ENCODE data around the gene ZCCHC14.

Gene ZCCHC14

GRCh38 chr16:87372305-87372704, 120.5 kb downstream of the ZCCHC14 start:
- TF ChIP-seq, protein P1, sequence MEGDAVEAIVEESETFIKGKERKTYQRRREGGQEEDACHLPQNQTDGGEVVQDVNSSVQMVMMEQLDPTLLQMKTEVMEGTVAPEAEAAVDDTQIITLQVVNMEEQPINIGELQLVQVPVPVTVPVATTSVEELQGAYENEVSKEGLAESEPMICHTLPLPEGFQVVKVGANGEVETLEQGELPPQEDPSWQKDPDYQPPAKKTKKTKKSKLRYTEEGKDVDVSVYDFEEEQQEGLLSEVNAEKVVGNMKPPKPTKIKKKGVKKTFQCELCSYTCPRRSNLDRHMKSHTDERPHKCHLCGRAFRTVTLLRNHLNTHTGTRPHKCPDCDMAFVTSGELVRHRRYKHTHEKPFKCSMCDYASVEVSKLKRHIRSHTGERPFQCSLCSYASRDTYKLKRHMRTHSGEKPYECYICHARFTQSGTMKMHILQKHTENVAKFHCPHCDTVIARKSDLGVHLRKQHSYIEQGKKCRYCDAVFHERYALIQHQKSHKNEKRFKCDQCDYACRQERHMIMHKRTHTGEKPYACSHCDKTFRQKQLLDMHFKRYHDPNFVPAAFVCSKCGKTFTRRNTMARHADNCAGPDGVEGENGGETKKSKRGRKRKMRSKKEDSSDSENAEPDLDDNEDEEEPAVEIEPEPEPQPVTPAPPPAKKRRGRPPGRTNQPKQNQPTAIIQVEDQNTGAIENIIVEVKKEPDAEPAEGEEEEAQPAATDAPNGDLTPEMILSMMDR (IDR thresholded peaks at IDR 0.05; ENCODE audit: insufficient read depth, low read depth, low read length, missing control alignments) = no peak
- DNase-seq (ENCODE audit: low read depth) = no peak
- H3K4me3 ChIP-seq (ENCODE audit: low read depth, low read length) = no peak overlapping the region

GRCh38 chr16:87371261-87371866, 121.5 kb downstream of the ZCCHC14 start:
- TF ChIP-seq, protein P1 (IDR thresholded peaks at IDR 0.05; ENCODE audit: insufficient read depth, low read depth, low read length, missing control alignments) = no peak
- H3K4me3 ChIP-seq (ENCODE audit: low read depth, low read length) = no peak overlapping the region
- no peak for DNase-seq (ENCODE audit: low read depth)

DNA sequence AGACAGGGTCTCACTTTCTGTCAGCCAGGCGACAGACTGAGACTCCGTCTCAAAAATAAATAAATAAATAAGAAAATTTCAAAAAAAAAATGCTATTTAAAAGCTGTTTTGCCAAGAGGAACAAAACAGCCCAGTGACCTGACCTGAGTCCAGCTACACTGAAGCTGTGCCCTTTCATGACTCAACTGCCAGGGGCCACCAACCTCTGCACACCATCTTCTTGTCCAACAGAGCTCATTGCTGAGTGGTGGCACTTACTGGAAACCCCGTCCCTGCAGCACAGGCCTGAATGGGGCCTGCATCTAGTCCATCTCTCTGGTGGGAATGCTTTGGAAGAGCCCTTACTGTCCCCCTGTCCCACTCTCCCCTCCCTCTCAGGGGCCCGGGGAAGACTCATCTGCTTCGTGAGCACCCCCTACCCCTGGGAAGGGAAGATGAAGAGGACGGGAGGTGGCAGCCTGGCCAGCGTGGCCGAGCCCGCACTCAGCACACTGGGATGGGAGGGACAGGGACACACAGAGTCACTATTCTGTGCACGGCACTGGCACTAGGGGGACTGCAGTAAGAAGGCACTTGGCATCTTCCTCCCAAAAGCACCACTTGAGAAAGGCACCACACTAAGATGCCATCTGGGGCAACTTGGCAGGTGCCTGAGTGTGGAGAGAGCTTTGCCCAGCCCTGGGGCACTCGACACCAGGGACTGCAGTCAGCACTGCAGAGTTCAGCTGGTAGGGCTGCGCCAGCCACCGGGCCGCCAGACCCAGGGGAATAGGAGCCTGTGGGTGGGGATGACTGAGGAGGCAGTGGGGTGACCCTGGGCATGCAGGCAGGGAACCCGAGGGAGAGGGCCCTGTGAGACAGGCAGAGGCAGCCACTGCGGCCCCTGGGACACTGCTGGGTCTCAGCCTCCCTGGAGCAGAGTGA, 122.8 kb downstream of the ZCCHC14 start:
- TF ChIP-seq, protein P1 (IDR thresholded peaks at IDR 0.05; ENCODE audit: insufficient read depth, low read depth, low read length, missing control alignments) = no peak
- no peak for DNase-seq (ENCODE audit: low read depth)
- no peak overlapping the region for H3K4me3 ChIP-seq (ENCODE audit: low read depth, low read length)

- no peak overlapping the region for H3K4me3 ChIP-seq (ENCODE audit: low read depth, low read length)
- TF ChIP-seq, protein P1 (IDR thresholded peaks at IDR 0.05; ENCODE audit: insufficient read depth, low read depth, low read length, missing control alignments) = no peak
Observed at GRCh38 chr16:87369117-87369765, 123.6 kb downstream of the ZCCHC14 start.

GRCh38 chr16:87368029-87368770, 124.6 kb downstream of the ZCCHC14 start:
- TF ChIP-seq, protein P1 (IDR thresholded peaks at IDR 0.05; ENCODE audit: insufficient read depth, low read depth, low read length, missing control alignments) = no peak
- no peak overlapping the region for H3K4me3 ChIP-seq (ENCODE audit: low read depth, low read length)
- DNase-seq (ENCODE audit: low read depth) = no peak

More at GRCh38 chr16:87369117-87369765, 123.6 kb downstream of the ZCCHC14 start:
- no peak for DNase-seq (ENCODE audit: low read depth)

- H3K4me3 ChIP-seq (ENCODE audit: low read depth, low read length) = no peak overlapping the region
- DNase-seq (ENCODE audit: low read depth) = no peak
- TF ChIP-seq, protein P1 (IDR thresholded peaks at IDR 0.05; ENCODE audit: insufficient read depth, low read depth, low read length, missing control alignments) = no peak
Observed at GRCh38 chr16:87367529-87367928, 125.3 kb downstream of the ZCCHC14 start.

All from GM12865 (cell line).